Right lobe of liver (tissue), 4 donors: ENCODE results near the gene CIZ1.

ENCODE experiments used
- CTCF ChIP-seq, 4 donors: fragments of 200-600 bp in 3 of 4; fragments of 450-650 bp in 1 of 4; IDR thresholded peaks; one replicate each; pipeline versions ENCODE4 v1.5.1 to v1.8.0; 2016 to 2022; ENCODE audit warnings: antibody characterized with exemption in 4 of 4, mild to moderate bottlenecking in 2 of 4
- POLR2A ChIP-seq: fragments of 450-650 bp; IDR thresholded peaks from one replicate; pipeline ENCODE4 v1.6.1; 2017; ENCODE audit warnings: antibody characterized with exemption, mild to moderate bottlenecking
- donor health status: DM: no; HTN: no; CAD: no.
- donor health status: DM: no; HTN: no; CAD: no.
- donor health status: DM: no; HTN: yes; CAD: no.

GRCh38 chr9:128128836-128129590, 62.4 kb downstream of the CIZ1 start:
- TF ChIP-seq CTCF (IDR thresholded peaks at IDR 0.05) = no peak
- no peak for TF ChIP-seq POLR2A
